NCI-H526 (cell line): ENCODE data around the gene AGBL4.

Source experiments
- DNase-seq, 2 experiments: peaks; one replicate each; lab custom pipeline; 2025; lab: John Stamatoyannopoulos, UW

Gene AGBL4

DNA sequence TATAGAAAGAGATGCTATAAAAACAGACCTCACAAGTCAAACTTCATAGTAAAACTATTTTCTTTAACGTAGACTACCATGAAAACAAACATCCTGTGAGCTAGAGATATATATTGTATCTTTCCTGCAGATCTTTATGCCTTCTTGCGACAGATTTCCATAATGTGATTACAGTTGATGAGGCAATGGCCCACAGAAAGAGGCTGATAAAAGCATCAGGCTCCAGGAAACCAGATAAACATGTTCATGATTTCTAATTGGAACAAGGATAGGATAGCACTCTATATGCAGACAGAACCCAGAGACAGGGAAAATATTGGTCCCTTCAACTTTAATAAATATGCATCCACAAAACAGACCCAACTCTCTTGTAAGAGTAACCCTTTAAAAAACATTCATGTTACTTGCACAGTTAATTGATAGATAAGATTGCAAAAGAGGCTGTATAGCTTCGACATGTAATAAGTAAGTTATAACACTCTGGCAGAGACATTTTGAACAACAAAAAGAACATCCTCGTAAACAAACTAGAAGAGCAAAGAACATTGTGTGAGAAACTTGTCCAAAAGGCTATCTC is 329.4 kb downstream of the AGBL4 start:
- no peak for DNase-seq

DNA sequence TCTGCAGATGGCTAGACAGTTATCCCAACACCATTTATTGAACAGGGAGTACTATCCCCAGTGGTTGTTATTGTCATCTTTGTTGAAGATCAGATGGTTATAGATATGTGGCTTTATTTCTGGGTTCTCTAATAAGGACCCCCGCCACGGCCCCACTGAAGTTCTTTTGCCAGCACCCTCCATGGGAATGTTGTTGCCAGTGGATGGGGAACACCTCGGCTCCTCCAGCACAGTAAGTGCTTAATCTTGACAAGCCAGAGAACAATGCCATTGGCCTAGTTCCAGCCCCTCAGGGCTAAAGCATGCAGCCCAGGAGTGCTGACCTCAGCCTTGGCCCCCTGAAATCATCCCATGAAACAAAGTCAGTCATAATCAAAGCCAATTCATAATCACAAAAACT is 337.6 kb downstream of the AGBL4 start:
- DNase-seq: no peak

DNA sequence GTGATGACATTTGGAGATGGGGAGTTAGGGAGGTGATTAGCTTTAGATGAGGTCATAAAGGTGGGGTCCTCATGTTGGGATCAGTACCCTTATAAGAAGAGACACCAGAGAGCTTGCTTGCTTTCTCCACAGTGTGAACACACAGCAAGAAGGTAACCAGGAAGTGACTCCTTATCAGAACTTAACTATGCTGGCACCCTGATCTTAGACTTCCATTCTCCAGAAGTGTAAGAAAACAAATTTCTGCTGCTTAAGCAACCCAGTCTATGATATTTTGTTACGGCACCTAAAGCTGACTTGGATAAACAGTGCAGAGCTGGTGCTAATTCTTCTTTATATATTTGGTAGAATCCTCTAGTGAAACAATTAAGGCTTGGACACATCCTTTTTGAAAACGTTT is 346.0 kb downstream of the AGBL4 start:
- DNase-seq: no peak

DNA sequence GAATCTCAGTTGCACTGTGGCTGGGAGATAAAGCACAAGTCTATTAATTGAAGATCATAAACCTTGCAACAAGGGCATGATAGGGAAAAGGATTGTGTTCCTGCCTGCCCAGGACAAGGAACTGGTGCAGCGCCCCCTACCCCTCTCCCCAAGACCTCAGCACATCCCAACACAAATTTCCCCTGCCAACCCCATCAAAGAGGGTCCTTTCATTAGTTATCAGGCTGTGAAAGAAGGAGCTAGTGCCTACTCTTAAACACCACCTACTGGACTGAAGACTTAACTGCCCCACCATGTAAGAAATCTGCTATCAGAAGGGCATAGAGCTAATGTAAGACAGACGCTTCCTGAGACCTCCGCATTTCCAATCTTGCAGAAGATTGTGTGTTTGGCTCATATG is 372.6 kb downstream of the AGBL4 start:
- DNase-seq: no peak

DNA sequence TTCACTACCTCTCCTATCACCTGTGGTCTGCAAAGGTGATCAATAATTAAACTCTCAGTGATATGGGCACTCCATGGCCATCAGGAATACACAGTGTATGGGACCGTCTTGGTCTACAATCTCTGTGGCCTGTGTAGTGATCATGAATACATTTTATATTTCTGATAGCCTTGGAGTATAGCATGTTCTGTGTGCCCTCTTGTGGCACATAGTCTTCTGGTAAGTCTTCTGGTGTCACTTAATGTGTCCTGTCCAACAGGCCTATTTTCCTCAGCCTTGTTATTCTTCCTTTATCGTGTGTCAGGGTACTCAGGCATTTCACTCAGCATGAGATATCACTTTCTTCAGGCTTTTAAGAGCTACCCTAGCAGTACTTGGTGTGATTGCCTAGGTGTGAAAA is 393.6 kb downstream of the AGBL4 start:
- peak; percentile 11 to 16 for DNase-seq

DNA sequence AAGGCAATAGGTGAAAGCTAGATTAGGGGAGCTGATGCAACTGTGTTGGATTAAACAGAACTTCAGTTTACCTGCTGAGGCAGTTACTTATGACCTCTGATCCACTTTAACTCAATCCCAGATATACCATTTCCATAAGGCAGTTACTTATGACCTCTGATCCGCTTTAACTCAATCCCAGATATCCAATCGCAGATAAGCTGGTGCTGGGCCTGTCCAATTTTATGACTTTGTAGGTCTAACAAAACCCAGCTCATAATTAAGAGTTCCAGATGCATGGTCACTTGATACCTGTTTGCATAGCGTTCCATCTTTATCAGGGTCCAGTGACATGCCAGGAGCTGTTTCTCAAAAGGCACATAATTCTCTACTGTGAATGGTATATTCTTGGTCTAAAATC is 396.0 kb downstream of the AGBL4 start:
- no peak for DNase-seq

DNA sequence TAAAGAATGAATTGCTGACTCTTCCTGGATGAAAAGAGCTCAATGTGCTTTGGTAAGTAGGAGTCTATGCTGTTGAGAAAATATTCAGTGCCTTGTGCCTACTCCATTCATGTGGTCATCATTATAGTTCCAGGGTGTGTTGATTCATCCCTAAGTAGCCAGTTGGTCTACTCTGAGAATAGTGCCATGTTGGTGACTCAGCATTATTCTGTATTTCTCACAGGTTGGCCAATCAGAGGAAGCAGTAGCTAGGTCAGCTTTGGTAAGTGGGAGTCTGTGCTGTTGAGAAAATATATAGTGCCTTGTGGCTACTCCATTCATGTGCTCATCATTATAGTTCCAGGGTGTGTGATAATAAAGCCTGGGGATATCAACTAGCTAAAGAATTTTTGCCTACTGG is 397.3 kb downstream of the AGBL4 start:
- no peak for DNase-seq

DNA sequence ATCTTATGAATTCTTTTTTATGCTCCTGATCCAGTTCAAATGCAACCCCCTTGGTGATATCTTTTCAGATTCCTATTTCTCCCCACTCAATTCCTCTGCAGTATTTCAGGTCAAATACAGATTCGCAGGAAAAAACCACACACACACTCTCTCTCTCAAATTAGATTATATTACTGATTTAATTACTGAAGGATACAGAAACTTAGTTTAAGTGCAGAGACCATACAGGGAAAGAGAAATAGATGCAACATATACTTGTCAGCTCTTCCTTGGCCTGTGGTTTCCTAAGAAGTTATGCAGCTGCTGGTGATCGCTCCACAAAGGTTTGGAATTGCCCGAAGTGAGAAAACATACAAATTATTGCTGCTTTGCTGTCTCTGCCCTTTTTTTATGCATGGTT is 400.9 kb downstream of the AGBL4 start:
- no peak for DNase-seq

DNA sequence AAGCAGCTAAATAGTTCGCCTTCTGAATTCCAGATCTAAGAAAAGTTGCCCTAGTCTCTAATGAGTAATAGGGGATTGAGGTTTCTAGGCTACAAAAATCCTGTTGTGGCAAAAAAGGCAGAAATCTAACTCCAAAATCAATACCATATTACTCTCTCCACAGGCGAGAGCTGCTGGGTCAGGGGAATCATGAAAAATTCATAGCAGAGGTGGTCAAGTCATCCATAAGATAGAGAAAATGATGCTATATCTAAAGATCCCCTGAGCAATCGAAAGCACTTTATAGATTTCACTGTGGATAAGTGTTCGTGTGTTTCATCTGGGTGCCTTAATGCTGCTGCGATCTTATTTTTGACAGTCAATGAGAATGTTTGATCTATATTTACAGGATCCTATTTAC is 417.7 kb downstream of the AGBL4 start:
- DNase-seq: no peak

DNA sequence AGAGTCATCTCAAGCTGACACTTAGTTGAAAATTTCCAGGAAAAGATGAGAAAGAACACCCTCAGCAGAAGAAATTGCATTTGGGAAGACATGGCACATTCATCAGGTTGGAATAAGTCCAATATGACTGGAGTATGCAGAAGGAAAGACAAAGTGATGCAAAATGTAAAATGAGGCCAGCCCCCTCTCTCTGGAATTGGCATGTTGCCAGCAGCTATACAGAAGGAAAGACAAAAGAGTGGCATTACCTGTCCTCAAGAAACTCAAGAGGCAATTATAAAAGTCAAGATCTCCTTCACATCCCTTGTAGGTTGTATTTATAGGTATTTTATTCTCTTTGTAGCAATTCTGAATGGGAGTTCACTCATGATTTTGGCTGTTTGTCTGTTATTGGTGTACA is 426.3 kb downstream of the AGBL4 start:
- DNase-seq: no peak

DNA sequence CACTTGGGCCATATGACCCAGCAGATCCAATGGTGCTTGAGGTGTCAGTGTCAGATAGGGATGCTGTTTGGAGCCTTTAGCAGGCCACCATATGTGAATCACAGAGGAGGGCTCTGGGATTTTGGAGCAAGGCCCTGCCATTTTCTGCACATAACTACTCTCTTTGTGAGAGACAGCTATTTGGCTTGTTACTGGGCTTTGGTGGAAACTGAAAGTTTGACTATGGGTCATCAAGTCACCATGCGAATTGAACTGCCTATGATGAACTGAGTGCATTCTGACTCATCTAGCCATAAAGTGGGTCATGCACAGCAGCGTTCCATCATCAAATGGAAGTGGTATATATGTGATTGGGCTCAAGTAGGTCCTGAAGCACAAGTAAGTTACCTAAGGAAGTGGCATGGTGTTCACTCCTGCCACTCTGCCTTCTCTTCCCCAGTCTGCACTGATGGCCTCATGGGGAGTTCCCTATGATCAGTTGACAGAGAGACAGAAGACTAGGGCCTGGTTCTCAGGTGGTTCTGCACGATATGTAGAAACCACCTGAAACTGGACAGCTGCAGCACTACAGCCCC is 447.3 kb downstream of the AGBL4 start:
- no peak for DNase-seq

DNA sequence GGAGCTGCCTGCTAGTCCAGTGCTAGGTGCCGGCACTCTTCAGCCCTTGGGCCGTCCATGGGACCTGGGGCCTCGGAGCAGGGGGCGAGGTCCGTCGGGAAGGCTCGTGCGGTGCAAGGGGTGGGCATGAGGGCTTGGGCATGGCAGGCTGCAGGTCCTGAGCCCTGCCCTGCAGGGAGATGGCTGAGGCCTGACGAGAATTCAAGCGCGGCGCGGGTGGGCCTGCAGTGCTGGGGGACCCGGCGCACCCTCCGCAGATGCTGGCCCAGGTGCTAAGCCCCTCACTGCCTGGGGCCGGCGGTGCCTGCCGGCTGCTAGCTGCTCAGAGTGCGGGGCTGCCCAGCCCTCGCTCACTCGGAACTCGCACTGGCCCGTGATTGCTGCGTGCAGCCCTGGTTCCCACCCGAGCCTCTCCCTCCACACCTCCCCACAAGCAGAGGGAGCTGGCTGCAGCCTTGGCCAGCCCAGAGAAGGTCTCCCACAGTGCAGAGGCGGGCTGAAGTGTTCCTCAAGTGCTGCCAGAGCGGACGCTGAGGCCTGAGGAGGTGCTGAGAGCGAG is 467.0 kb downstream of the AGBL4 start:
- DNase-seq: no peak

DNA sequence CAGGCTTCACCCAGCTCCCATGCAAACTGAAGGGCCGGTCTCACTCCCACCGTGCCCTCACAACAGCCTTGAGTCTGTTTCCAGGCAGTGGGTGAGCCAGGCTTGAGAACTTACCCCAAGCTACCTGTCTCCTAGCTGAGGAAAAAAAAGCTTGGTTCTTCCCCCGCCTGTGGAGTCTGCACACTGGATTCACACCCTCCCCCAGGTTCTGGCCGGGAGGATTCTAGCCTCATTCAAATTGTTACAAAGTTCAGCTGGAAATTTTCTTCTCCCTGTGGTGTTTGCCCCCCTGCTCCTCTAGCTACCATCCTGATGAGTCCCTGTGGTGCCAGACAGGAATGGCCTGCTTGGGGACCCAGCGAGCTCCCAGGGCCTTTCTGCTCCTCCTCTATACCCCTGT is 471.7 kb downstream of the AGBL4 start:
- DNase-seq: no peak

DNA sequence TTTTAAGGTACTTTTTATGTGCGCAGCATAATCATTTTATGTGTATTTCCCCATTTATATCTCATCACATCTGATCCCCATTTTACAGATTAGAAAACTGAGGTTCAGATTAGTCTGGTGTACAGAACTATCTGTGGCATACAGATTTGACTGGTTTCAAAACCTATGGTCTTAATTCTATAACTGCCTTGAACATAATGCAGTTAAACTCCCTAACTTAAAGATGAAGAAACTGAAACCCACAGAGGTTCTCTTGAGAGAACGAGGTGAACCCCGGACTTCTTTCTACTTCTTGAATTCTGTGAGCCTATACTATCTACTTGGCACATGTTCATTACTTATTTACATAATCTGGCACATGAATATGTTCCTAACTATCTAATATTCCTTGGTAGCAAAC is 479.1 kb downstream of the AGBL4 start:
- DNase-seq: no peak

DNA sequence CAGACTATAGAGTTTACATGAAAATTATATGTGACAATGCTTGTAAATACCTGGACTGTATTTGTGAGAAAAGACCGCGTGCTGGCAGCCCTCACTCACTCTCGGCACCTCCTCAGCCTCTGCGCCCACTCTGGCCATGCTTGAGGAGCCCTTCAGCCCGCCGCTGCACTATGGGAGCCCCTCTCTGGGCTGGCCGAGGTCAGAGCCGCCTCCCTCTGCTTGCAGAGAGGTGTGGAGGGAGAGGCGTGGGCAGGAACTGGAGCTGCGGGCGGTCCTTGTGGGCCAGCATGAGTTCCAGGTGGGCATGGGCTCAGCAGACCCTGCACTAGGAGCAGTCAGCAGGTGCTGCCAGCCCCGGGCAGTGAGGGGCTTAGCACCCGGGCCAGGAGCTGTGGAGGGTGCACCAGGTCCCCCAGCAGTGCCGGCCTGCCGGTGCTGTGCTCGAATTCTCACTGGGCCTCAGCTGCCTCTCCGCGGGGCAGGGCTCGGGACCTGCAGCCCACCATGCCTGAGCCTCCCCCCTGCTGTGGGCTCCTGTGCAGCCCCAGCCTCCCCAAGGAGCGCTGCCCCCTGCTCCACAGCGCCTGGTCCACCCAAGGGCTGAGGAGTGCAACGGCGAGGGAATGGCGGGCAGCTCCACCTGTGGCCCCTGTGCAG is 482.5 kb downstream of the AGBL4 start:
- DNase-seq: no peak

DNA sequence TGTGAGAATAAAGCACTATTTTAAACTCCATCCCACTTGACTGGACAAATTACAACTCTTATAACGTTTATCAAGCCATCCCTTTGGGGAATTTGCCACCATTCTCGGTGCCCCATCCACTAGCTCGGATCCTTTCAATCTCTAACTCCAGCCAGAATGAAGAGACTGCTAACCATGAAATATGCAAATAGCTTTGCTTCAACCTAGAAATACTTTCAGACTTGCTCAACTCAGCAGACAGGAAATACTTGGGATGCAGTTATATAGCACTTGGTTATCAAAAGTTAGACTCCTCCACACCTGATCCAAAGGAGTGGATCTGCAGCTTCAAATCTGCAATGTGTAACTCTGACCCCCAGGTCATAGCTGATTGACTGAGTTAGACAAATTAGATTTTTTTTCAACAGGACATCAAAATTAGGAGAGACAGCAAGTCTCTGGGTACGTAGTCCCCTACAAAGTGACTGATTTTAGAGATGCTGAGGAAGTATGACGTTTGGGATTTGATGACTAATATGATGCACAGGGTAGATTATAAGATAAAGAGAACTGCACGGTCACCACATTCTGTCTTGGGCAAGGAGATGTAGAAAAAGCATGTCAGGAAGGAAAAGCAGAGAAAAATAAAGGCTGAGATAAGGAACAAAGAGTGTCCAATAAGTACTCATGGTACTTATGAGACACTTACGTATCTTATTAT is 496.0 kb downstream of the AGBL4 start:
- DNase-seq: peak in 1 of 2 experiments; percentile 3

DNA sequence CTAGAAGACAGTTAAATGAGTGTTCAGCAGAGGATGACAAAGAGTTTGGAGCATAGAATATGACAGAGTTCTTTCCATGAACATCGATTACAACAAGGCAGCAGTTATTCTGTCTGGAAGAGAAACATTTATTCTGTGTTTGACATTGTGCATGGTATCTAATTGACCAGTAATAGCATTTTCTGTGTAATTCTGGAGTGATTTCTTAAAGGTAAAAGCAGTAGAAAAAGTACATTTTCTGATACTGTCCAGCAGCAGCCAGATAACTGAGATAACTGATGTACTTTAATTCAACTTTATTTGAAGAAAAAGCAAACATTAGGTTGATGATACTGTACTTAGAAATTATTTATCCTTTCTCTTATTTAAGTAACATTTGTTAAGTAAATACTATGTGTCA is 497.1 kb downstream of the AGBL4 start:
- DNase-seq: no peak

DNA sequence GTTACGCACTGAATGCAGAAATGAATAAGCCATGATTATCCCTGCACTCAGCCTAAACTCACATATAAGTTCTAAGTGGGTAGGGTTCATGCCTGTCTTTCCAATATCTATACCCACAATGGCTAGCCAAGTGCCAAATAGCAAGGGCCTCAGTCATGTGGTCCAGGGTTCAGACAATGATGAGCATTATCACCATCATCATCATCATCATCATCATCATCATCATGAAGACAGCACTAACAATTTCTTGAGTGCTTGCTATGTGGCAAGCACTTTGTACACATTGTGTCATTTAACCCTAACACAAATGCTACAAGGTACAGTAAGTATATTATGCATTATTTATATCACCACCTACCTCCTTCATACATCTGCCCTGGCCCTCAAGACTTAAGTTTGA is 500.0 kb downstream of the AGBL4 start:
- DNase-seq: no peak

DNA sequence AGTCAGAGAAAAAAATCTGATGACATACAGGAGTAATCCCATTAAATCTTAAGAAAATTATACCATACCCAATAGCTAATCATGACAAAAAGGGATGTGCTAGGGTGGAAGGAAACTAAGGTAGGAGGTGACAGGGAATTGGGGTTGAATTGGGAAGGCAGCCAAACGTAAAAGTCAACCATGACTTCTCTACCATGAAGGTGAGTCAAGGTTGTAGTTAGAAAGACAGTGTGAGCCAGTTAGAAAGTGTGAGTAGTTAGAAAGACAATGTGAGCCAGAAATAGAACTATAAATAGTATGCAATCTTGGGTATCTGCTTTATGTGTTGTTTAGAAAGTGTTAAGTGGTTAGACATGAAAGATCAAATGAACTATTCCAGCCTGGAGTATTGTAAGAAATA is 556.8 kb downstream of the AGBL4 start:
- no peak for DNase-seq

DNA sequence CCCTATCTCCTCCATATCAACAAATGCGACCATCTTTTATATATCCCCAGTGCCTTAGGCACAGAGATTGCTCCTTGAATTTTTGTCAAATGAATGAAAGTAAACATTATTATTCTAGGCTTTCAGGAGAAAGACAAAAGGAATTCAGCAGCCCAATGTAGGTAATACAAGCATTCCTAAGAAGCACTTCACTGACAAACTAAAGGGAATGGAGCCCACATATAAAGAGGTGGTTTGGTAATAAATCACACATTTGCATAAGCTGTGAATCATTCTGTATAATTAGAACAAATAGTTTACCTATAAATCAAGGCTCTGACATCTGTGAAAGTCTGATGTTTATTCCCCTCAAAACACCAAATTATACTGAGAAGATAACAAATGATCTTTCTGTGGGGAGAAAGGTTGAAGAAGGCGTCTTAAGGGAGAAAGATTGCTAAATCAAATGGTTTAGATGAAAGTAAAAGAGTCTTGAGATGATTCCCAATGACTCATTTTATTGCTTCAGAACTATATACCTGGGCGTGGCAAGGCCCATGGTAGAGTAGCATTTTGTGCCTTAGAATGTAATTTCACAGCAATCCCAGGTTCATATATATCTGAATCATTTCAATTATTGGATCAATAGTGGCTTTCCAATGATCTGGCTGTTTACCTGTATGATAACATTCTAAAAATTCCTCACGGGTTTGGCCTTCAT is 558.1 kb downstream of the AGBL4 start:
- DNase-seq: peak; percentile 18 to 26

DNA sequence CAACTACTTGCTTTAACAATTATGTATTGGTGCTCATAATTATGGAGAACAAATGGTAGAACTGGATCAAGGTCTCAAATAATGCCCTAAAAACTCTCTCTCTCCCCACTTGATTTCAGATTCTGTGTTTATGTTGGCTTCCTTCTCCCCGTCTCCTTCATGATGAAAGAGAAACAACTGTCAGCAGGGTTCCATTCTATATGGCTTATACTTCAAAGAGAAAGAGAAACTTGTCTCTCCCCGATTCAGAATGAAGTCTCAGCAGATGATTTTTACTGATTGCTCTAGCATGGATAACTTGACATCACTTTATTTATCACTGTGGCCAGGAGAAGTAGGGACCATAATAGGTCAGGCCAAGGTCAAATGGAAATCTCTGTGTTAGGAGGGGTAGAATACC is 575.6 kb downstream of the AGBL4 start:
- no peak for DNase-seq

DNA sequence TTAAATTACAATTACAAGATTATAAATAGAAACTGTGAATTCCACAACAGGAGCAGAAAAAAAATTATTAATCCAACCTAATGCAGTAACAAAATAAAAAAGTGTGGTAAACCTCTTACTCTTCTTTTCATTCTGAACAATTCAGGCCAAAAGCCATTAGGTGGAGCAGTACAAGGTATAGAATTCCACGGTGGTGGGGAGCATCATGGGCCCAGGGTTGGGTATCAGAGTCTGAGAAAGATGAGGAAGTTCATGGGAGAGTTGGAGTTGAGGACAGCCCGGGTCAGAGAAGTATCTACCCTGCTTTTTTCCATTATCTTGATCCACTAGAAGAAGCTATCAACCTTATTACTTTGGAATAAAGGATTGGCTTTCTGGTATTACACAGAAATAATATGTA is 586.9 kb downstream of the AGBL4 start:
- DNase-seq: no peak
